Mucosa of gallbladder (tissue), 1 donor: ENCODE data around the gene RXFP1. TPM values are rescaled to one million over a fixed set of nuclear protein-coding genes. Genes with fewer than 3 reads are reported as not detected.

Experiments
- DNase-seq: peaks from one replicate; pipeline ENCODE4 v3.0.0-alpha.2; 2020; ENCODE audit warnings: low spot score
- total RNA-seq: library from RNA; stranded (reverse); gene quantifications from one replicate; pipeline ENCODE4 v1.2.1, GENCODE V29; 2021
- donor health status: DM: no; HTN: no; CAD: no.

The RXFP1 gene
- total RNA-seq, 1 donor from 2014 or later, result 0.55 TPM

DNA sequence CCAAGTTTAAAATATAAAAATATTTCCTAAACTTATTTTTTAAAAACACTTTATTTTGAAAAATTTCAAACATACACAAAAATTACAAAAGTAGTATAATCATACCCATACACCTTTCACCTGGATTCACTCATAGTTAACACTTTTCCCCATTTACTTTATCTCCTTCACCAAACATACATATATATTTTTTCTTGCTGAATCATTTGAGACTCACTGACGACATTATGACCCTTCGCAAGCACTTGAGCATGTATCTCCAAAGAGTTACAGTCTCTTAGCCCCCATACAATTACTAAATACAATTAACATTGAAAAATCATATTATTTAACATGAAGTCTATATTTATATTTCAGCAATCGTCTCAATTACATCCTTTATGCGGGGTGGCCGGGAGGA is 19.8 kb downstream of the RXFP1 start:
- no peak for DNase-seq

DNA sequence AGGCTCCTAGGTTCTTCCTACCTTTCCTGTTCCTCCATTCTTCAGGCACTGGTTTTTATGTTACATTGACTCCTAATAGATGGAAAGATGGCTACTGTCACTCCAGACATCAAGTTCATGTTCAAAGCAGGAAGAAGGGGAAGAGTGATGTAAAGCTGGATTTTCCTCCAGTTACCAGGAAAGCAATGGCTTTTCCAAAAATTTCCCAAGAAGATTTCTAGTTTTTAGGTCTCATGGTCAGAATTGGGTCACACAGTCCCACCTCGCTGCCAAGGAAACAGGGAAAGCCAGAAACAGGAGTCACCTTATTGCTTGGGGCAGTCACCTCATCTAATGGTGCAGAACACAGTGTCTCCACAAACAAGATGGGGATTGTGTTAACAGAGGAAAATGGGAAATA is 21.5 kb downstream of the RXFP1 start:
- no peak for DNase-seq

DNA sequence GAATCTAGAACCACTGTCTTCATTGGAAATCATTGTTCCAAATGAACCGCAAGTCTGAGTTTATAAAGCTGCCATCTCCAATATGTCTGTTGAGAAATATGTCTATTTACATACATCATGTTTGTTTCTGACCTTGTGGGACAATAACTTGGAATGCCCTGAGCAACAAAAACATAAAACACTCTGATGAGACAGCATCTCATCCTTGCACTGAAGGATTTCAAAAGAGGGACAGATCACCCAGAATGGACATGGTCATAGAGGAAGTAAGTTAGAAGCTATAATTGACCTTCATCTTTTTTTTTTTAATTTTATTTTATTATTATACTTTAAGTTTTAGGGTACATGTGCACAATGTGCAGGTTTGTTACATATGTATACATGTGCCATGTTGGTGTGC is 22.5 kb downstream of the RXFP1 start:
- no peak for DNase-seq

DNA sequence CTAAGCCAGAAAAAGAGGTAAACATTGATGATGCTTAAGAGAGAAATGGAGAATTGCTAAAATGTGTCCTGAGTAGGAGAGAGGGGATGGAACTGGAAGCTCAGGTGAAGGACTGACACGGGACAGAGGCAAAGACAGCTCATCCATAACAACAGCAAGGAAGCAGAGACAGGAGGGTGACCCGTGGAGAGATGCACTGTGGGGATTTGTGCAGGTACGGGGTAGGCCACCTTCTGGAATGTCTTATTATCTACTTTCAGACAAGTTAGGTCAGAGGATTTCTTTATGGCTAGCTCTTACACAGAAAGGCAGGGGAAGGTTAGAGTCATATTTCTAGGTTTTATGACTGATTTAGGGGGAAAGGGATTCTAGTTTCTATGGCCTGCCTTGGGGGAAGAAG is 31.7 kb downstream of the RXFP1 start:
- no peak for DNase-seq

DNA sequence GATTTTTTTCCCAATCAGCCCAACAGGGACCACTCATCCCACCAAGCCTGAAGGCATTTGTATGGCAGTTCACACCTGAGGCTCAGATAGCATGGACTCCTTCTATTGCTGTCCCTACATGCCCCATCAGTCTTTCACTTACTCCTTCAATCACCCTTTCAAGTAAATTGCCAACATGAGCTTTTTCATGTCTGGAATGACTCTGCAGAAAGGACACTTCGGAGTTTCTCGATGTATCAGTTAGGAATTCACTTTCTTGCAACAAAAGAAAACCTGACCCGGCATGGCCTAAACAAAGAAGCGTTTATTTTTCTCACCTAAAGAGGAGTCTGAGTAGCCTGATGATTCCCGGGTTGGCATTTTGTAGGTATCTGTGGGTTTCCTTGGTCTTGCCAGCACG is 38.6 kb downstream of the RXFP1 start:
- no peak for DNase-seq

DNA sequence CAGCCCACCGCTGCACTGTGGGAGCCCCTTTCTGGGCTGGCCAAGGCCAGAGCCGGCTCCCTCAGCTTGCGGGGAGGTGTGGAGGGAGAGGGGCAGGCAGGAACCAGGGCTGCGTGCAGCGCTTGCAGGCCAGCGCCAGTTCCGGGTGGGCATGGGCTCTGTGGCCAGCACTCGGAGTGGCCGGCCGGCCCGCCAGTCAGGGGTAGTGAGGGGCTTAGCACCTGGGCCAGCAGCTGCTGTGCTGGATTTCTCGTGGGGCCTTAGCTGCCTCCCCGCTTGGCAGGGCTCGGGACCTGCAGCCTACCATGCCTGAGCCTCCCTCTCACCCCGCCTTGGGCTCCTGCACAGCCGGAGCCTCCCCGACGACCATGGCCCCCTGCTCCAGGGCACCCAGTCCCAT is 45.2 kb downstream of the RXFP1 start:
- no peak for DNase-seq

DNA sequence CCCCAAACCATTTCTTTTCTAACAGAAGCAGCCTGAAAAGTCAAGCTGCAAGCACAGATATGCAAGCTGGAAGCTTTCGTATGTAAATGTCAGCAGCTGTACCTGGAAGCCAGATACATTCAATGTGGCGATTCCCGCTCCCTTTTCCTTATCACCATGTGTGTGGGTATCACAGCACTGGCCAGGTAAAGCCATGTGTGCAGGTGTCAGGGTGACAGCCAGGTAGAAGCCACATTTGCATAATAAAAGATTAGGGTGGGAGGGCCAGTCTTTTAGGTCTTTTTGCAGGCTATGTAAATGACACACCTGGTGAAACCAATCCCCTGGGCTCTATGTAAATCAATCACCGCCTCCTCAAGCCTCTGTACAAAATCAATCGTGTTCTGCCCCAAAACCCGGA is 50.1 kb downstream of the RXFP1 start:
- DNase-seq, result no peak

DNA sequence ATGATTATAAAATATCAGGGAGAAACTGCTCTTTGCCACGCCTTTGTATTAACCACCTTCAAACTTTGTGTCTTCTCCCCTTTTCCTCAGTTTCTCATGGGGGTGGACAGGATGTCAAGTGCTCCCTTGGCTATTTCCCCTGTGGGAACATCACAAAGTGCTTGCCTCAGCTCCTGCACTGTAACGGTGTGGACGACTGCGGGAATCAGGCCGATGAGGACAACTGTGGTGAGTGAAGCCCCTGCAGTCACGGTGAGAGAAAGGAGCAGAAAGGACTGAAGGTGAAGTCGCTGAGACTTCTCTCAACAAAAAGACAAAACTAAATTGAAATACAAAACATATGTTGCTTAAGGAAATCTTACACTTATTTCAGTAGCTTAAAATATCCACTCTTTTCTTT is 50.9 kb downstream of the RXFP1 start:
- DNase-seq, result no peak

DNA sequence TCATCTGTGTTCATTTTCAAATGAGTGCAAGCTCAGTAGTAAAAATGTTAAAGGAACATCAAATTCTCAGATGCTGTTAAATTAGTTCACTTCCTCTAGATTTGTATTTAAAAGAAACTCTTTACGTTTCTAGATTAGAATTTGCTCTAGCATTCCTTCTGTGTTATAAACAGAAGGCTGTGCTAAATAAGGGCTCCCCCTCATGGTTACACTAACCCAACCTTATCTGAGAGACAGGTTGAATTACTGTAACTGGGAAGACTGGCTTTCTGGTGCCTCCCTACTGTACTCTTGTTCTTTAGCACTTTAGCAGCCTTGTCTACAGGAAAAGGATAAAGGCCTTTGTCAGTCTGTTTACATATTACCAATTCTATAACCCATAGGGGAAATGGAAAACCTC is 56.8 kb downstream of the RXFP1 start:
- DNase-seq, result no peak

DNA sequence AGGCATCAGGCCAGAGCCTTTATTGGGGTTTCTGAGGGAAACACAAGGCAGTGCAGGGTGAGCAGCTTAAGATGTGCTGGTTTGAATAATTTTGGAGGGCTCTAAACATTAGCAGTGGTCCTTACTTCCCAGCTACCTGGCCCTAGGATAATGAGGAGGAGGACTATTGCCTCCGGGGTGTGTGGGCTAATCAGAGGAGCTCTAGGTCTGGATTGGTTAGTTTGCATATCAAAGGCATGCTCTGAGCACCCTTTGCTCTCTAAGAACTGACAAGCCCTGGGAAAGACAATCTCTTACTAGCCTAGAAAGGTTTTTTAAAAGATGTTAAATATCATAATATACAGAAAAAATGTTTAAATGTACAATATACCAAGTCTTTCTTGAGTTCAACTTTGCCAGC is 58.4 kb downstream of the RXFP1 start:
- no peak for DNase-seq

DNA sequence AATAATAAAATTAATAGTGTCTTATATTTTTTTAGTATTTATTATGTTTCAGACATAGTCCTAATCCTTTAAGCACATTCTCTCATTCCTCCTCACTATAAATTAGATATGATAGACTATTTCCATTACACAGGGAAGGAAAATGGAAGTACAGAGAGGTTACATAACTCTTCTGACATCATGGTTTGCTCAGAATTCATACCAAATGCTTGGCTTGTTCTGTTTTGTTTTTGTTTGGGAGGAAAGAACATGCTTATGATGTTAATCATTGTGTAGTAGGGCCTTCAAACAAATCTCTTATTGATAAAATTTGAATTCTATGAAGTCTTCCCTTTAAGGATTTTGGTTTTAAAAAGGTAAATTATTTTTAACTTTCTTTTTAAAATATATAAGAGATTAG is 59.5 kb downstream of the RXFP1 start:
- no peak for DNase-seq

DNA sequence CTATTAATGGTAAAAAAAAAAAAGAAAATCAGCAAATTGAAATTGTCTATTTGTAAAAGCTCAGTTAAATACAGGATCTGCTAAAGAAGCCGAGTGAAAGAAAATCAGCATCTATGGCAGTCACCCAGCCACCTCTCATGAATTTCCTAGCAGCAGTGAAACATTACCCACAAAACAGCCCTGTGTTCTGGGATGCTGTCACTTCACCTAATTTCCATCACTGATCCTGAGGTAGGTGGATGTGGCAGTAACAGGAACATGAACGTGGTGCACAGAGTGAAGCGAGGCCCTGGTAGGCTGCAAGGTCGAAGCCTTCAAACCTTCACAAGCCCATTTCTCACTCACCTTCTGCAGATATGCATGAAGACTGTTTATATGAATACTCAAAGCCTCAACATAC is 65.2 kb downstream of the RXFP1 start:
- no peak for DNase-seq

DNA sequence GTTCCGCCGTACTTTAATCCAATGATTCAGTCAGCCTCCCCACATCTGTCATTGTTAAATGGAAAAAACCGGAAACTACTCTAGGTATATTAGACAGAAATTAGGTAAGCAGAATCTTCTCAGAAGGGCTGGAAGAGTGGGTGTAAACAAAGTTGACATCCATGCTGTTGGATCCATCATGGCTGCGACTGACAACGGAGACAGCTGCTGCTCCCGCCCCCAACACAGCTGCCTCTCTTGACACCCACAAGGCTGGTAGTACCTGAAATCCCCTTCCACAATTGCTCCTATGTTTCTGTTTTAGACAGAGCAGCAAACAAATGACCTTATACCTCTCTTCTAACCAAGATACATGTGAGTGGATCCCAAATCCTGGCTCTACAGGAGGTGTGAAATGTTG is 66.6 kb downstream of the RXFP1 start:
- DNase-seq, result no peak

DNA sequence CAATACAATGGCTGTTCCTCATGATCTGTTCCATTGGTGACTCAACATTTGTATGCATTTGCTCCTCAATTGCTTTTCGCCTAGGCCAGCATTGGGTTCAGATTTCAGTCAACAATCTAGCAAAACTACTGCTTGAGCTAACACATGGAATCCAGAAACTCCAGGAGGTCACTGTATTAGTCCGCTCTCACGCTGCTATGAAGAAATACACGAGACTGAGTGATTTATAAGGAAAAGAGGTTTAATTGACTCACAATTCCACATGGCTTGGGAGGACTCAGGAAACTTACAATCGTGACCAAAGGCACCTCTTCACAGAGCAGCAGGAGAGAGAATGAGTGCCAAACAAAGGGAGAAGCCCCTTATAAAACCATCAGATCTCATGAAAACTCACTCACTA is 67.1 kb downstream of the RXFP1 start:
- no peak for DNase-seq

DNA sequence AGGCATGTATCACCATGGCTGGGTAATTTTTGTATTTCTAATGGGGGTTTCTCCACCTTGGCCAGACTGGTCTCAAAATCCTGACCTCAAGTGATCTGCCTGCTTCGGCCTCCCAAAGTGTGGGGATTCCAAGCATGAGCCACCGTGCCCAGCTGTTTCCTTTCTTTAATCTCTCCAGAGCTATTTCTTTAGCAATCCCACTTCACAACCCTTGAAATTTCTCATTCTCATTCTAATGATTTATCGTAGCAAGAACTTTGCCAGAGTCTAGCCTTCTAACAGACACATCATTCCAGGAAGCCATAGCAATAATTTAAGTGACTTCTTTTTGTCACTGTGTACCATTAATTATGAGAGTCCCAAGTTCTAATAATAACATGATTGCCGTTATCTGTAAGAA is 68.6 kb downstream of the RXFP1 start:
- no peak for DNase-seq

DNA sequence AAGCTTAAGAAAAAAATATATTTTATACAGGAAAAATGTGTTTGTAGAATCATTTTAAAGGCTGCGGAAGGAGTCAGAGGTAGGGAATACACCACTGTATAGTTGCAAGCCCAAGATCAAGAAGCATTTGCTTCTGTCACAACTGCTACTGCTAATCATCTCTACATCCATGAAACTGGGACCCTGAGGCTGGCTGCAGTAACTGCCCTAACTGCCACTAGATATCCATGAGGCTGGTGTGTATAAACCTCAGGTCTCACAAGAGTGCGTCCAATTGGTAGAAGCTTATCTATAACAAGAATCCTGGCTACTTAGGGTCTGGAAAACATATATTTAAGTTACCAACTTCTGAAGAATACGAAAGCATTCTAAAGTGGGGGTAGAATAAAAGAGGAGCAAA is 69.1 kb downstream of the RXFP1 start:
- DNase-seq, result no peak

DNA sequence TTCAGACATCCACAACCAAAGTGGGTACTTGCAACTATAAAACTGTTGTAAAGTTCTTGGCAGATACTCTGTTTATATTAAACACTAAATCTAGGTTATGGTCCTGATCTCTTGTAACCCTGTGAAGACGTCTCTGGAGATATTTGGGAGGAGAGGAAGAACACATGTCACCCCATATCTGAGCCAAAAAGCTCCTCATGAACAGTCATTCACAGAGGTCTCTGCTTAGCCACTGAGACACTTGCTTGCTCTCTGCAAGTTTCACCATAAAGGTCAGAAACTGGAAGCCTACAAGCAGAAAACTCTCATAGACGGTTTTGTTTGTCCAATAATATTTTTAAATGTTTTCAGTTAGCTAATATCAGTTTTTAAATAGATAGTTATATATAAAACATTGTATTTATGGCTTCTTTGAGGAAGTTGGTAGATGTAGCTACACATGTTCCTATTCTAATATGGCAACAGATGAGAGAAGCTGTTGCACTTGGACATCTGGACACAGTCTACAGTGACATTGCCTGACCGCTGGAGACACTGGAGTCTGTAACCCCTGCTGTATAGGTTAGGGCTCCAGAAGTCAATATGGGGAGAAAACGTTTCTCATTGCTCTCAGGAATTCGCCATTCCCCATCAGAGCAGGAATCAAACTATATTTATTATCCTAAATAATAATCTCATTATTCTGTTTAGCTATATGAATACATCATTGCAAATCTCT is 76.4 kb downstream of the RXFP1 start:
- DNase-seq, result no peak

DNA sequence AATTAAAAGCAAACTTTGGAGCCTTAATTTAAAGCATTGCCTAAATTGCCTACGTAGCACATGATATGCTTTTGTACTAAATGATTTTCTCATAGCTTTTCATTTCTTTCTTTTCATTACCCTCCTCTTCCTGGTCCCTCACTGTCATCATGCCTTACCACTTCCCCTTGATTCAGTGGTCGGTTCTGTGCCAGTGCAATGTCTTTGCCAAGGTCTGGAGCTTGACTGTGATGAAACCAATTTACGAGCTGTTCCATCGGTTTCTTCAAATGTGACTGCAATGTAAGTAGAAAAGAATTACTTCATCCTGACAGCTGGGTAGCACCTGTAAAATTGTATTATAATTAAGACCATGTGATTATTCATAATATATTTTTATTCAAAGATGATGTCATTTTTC is 77.5 kb downstream of the RXFP1 start:
- DNase-seq, result no peak

DNA sequence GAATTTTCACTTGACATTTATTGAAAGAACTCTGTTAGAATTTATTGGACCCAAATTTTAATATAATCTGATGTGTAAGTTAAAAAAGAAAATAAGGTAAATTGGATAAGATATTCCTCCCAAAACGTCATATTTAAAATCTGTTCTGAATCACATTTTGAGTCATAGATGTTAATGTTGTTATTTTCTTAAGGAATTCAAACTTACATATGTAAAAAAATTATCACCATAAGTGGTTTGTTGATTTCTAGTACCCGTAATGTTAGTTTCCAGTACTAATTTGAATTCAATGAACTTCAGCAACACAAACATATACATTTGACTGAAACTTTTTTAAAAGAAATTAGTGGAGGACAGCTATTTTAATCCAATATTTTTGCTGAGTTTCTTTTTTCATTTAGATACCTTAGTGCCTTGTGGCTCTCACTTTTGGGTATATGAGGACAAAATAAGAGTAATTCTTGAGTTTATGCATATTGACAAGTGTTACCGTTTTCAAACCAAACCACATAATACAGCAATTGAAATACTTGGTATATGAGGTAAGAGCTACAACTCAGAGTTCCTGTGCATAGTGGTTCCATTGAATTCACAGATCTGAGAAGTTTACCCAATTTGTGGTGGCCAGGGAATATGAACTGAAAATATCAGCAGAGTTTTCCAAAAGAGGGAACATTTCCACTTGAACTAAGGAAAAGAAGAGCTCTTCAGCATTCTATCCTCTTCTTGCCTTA is 78.2 kb downstream of the RXFP1 start:
- no peak for DNase-seq

DNA sequence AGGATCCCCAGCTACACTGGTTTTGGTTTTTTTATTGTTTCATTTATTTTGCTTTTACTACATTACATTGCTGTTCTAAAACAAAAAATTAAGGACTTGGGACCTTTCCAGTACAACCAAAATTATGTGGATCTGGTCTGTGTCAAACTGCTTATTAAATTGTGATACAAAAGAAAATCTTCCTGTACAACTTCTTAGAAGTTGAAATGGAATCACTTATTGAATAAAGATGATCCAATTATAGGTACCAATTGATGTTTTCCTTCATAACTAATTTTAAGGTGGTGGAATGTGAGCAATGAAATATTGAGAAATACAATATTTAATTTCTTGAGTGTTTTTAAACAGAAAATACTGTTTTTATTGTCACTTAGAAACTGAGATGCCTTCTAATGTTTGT is 82.7 kb downstream of the RXFP1 start:
- no peak for DNase-seq

DNA sequence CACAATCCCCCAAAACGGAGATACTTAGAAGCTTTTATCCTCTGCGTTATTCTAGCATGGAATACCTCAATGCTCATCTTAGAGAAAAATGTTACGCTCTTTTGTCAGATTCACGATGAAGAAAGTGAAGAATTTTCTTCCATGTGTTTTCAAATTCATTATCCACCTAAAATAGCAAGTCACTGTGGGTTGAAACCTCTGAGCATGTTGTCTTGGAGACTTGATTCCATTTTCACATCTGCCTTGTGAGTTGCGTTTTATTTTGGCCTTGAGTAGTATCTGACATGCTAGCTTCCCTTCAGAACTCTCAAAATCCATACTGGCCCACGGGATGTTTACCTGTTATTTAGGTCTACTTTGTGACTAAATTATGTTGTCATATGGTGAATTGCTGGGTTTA is 83.7 kb downstream of the RXFP1 start:
- DNase-seq, result no peak

DNA sequence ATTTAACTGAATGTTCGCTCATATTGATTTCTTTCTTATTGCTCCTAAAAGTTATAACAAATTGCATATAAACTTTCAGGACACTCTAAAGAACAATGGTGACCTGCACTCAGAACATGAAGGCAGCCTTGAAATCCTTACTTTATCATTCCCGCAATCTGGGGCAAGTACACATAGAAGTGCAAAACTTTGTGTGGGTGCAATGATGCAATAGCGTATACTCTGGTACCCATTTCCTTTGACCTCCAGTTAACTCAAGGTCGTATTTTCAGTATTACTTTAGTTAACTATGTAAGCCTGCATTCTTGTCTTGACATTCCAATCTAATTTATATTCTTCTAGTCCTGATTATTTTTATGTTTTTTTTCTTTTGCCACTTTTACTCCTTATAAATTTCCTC is 85.3 kb downstream of the RXFP1 start:
- no peak for DNase-seq

DNA sequence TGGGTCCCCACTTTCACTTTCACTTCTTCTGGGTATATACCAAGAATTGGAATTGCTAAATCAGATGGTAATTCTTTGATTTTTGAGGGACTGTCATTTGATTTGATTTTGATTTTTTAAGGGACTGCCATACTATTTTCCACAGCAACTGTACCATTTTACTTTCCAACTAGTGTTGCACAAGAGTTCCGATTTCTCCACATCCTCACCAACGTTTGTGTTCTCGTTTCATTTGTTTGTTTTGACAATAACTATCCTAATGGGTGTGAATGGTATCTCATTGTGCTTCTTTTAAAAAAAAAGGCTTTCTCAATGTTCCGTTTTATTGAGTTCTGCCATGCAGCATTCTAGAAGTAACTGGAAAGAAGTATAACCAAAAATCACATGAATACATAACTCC is 87.4 kb downstream of the RXFP1 start:
- no peak for DNase-seq

DNA sequence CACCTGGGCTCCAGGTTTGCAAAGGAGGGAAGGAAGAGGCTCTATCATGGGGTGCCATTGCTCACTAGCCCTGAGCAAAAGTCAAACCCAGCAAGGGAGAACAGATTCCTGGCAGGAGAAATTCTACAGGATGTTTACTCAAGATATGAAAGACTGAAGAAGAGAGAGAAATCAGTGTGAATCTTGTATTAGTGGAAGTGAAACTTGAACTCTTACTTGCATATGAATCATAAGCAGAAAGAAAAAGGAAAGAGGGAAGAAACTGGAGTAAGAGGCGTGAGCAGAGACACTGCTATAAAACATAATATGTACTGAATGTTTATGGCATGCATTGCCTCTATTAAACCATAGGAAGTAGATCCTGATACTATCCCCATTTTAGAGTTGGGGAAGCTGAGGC is 89.1 kb downstream of the RXFP1 start:
- no peak for DNase-seq
